ENCODE results near the gene LZTS2.

The LZTS2 gene

DNA sequence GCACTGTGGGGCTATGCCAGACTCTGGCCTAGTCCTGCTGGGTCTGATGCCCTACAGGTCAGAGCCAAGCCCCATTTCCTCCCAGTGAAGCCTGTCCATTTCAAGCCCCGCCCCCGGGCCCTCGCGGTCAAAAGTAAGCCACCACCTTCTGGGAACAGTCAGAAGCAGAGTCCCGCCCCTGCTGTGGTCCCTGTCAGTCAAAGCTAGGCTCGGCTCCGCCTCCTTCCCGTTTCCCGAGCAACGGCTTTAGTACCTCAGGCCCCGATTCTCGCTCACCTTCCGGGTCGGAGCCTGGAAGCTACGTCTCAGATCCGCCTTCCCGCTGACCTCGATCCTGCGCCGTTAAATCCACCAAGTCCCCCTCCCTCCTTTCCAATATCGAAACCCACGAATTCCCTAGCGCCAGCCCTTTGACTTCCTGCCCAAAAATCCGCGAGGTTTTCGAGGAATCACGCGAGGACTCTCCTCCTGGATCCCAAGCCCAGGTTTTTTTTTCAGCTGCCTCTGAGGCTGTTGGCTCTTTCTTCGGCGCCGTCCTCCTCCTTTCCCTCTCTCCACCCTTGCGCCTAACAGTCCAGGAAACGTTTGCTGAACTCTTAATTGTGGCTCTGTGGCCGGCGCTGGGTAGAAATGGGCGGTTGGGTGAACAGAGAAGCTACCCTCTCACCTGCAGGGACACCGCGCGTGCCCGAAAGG is 43.2 kb downstream of the LZTS2 start (continued):
- TF ChIP-seq, protein P1, sequence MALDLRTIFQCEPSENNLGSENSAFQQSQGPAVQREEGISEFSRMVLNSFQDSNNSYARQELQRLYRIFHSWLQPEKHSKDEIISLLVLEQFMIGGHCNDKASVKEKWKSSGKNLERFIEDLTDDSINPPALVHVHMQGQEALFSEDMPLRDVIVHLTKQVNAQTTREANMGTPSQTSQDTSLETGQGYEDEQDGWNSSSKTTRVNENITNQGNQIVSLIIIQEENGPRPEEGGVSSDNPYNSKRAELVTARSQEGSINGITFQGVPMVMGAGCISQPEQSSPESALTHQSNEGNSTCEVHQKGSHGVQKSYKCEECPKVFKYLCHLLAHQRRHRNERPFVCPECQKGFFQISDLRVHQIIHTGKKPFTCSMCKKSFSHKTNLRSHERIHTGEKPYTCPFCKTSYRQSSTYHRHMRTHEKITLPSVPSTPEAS (tag by site-specific recombination; IDR thresholded peaks at IDR 0.05), result no peak
- TF ChIP-seq, protein P2, sequence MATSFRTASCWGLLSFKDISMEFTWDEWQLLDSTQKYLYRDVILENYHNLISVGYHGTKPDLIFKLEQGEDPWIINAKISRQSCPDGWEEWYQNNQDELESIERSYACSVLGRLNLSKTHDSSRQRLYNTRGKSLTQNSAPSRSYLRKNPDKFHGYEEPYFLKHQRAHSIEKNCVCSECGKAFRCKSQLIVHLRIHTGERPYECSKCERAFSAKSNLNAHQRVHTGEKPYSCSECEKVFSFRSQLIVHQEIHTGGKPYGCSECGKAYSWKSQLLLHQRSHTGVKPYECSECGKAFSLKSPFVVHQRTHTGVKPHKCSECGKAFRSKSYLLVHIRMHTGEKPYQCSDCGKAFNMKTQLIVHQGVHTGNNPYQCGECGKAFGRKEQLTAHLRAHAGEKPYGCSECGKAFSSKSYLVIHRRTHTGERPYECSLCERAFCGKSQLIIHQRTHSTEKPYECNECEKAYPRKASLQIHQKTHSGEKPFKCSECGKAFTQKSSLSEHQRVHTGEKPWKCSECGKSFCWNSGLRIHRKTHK (tag by site-specific recombination; IDR thresholded peaks at IDR 0.05), result no peak
- TF ChIP-seq ZNF626 (tag by site-specific recombination; IDR thresholded peaks at IDR 0.05) (no peak), GLI4 (tag by site-specific recombination; IDR thresholded peaks at IDR 0.05) (no peak), ZBTB17 (tag by site-specific recombination; IDR thresholded peaks at IDR 0.05) (peak; percentile 96), ZNF830 (tag by site-specific recombination; IDR thresholded peaks at IDR 0.05; ENCODE audit: low read depth) (no peak), ZBTB20 (tag by site-specific recombination; IDR thresholded peaks at IDR 0.05) (peak; percentile 82; the same call in 1 of the 2 replicates), ZNF707 (tag by site-specific recombination; IDR thresholded peaks at IDR 0.05) (no peak), ZNF311 (tag by site-specific recombination; IDR thresholded peaks at IDR 0.05; ENCODE audit: borderline replicate concordance) (no peak), ZFHX2 (tag by site-specific recombination; conservative IDR thresholded peaks at IDR 0.05) (0 out of 2 replicates have a peak, but pooled peaks have one; percentile 9), KLF7 (tag by site-specific recombination; IDR thresholded peaks at IDR 0.05; ENCODE audit: borderline replicate concordance) (0 out of 2 replicates have a peak, but pooled peaks have one; percentile 39), ZNF529 (tag by site-specific recombination; IDR thresholded peaks at IDR 0.05; ENCODE audit: insufficient replicate concordance) (no peak), ZNF221 (tag by site-specific recombination; IDR thresholded peaks at IDR 0.05; ENCODE audit: borderline replicate concordance) (no peak), MZF1 (tag by site-specific recombination; IDR thresholded peaks at IDR 0.05; ENCODE audit: borderline replicate concordance) (peak; percentile 67; the same call in 1 of the 2 replicates), ZNF23 (tag by site-specific recombination; IDR thresholded peaks at IDR 0.05; ENCODE audit: borderline replicate concordance) (no peak), ZNF416 (tag by site-specific recombination; IDR thresholded peaks at IDR 0.05) (no peak), ZNF600 (tag by site-specific recombination; IDR thresholded peaks at IDR 0.05) (peak; percentile 50), ZNF341 (tag by site-specific recombination; IDR thresholded peaks at IDR 0.05; ENCODE audit: low read depth) (peak; percentile 100), MEIS1 (CRISPR knock-in tag; IDR thresholded peaks at IDR 0.05; ENCODE audit: borderline replicate concordance) (no peak), ZNF501 (tag by site-specific recombination; IDR thresholded peaks at IDR 0.05) (0 out of 2 replicates have a peak, but pooled peaks have one; percentile 66), ZNF335 (tag by site-specific recombination; conservative IDR thresholded peaks at IDR 0.05) (peak; percentile 82), ZNF677 (tag by site-specific recombination; IDR thresholded peaks at IDR 0.05) (no peak), HOXD13 (CRISPR knock-in tag; IDR thresholded peaks at IDR 0.05; ENCODE audit: borderline replicate concordance) (no peak)
- TF ChIP-seq, protein P3, sequence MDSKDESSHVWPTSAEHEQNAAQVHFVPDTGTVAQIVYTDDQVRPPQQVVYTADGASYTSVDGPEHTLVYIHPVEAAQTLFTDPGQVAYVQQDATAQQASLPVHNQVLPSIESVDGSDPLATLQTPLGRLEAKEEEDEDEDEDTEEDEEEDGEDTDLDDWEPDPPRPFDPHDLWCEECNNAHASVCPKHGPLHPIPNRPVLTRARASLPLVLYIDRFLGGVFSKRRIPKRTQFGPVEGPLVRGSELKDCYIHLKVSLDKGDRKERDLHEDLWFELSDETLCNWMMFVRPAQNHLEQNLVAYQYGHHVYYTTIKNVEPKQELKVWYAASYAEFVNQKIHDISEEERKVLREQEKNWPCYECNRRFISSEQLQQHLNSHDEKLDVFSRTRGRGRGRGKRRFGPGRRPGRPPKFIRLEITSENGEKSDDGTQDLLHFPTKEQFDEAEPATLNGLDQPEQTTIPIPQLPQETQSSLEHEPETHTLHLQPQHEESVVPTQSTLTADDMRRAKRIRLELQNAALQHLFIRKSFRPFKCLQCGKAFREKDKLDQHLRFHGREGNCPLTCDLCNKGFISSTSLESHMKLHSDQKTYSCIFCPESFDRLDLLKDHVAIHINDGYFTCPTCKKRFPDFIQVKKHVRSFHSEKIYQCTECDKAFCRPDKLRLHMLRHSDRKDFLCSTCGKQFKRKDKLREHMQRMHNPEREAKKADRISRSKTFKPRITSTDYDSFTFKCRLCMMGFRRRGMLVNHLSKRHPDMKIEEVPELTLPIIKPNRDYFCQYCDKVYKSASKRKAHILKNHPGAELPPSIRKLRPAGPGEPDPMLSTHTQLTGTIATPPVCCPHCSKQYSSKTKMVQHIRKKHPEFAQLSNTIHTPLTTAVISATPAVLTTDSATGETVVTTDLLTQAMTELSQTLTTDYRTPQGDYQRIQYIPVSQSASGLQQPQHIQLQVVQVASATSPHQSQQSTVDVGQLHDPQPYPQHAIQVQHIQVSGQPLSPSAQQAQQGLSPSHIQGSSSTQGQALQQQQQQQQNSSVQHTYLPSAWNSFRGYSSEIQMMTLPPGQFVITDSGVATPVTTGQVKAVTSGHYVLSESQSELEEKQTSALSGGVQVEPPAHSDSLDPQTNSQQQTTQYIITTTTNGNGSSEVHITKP (tag by site-specific recombination; IDR thresholded peaks at IDR 0.05), result peak; percentile 75
- TF ChIP-seq, protein P4, sequence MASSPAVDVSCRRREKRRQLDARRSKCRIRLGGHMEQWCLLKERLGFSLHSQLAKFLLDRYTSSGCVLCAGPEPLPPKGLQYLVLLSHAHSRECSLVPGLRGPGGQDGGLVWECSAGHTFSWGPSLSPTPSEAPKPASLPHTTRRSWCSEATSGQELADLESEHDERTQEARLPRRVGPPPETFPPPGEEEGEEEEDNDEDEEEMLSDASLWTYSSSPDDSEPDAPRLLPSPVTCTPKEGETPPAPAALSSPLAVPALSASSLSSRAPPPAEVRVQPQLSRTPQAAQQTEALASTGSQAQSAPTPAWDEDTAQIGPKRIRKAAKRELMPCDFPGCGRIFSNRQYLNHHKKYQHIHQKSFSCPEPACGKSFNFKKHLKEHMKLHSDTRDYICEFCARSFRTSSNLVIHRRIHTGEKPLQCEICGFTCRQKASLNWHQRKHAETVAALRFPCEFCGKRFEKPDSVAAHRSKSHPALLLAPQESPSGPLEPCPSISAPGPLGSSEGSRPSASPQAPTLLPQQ (tag by site-specific recombination; IDR thresholded peaks at IDR 0.05), result peak; percentile 55; the same call in 1 of the 2 replicates
- TF ChIP-seq, protein P5, sequence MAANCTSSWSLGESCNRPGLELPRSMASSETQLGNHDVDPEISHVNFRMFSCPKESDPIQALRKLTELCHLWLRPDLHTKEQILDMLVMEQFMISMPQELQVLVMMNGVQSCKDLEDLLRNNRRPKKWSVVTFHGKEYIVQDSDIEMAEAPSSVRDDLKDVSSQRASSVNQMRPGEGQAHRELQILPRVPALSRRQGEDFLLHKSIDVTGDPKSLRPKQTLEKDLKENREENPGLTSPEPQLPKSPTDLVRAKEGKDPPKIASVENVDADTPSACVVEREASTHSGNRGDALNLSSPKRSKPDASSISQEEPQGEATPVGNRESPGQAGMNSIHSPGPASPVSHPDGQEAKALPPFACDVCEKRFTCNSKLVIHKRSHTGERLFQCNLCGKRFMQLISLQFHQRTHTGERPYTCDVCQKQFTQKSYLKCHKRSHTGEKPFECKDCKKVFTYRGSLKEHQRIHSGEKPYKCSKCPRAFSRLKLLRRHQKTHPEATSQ (tag by site-specific recombination; IDR thresholded peaks at IDR 0.05), result no peak
- TF ChIP-seq, protein P6, sequence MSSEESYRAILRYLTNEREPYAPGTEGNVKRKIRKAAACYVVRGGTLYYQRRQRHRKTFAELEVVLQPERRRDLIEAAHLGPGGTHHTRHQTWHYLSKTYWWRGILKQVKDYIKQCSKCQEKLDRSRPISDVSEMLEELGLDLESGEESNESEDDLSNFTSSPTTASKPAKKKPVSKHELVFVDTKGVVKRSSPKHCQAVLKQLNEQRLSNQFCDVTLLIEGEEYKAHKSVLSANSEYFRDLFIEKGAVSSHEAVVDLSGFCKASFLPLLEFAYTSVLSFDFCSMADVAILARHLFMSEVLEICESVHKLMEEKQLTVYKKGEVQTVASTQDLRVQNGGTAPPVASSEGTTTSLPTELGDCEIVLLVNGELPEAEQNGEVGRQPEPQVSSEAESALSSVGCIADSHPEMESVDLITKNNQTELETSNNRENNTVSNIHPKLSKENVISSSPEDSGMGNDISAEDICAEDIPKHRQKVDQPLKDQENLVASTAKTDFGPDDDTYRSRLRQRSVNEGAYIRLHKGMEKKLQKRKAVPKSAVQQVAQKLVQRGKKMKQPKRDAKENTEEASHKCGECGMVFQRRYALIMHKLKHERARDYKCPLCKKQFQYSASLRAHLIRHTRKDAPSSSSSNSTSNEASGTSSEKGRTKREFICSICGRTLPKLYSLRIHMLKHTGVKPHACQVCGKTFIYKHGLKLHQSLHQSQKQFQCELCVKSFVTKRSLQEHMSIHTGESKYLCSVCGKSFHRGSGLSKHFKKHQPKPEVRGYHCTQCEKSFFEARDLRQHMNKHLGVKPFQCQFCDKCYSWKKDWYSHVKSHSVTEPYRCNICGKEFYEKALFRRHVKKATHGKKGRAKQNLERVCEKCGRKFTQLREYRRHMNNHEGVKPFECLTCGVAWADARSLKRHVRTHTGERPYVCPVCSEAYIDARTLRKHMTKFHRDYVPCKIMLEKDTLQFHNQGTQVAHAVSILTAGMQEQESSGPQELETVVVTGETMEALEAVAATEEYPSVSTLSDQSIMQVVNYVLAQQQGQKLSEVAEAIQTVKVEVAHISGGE (tag by site-specific recombination; conservative IDR thresholded peaks at IDR 0.05; ENCODE audit: low read depth), result peak; percentile 74
